H9 (cell line): ENCODE data around the gene ANKS1B. TPM values are rescaled to one million over a fixed set of nuclear protein-coding genes. Genes with fewer than 3 reads are reported as not detected.

Experiments
- DNase-seq: peaks from one replicate; pipeline ENCODE4 v3.0.0-alpha.2; 2017
- H2AFZ ChIP-seq: one replicate; pipeline ENCODE4 v1.6.1; 2013; ENCODE audit warnings: mild to moderate bottlenecking, low read length, control low read depth, moderate library complexity
- H2AK5ac ChIP-seq: 2 replicates; pipeline ENCODE4 v1.6.1; 2013; ENCODE audit warnings: low read length, control low read depth, mixed read lengths; ENCODE audit not compliant: insufficient read length
- H2BK120ac ChIP-seq: one replicate; pipeline ENCODE4 v1.6.1; 2013; ENCODE audit warnings: low read depth, mild to moderate bottlenecking, low read length, control low read depth, inconsistent platforms; ENCODE audit not compliant: poor library complexity, severe bottlenecking
- H2BK12ac ChIP-seq: 2 replicates; pipeline ENCODE4 v1.6.1; 2013; ENCODE audit warnings: low read length, control low read depth, mixed read lengths, low read depth; ENCODE audit not compliant: insufficient read length
- H2BK15ac ChIP-seq: 2 replicates; pipeline ENCODE4 v1.6.1; 2013; ENCODE audit warnings: low read depth, low read length, control low read depth
- H2BK20ac ChIP-seq: one replicate; pipeline ENCODE4 v1.6.1; 2013; ENCODE audit warnings: low read depth, mild to moderate bottlenecking, low read length, control low read depth, inconsistent platforms; ENCODE audit not compliant: poor library complexity, severe bottlenecking
- H2BK5ac ChIP-seq: 2 replicates; pipeline ENCODE4 v1.6.1; 2013; ENCODE audit warnings: low read length, control low read depth, mixed read lengths; ENCODE audit not compliant: insufficient read length
- H3K14ac ChIP-seq: 2 replicates; pipeline ENCODE4 v1.6.1; 2013; ENCODE audit warnings: low read length, control low read depth; ENCODE audit not compliant: insufficient read depth
- H3K18ac ChIP-seq: 2 replicates; pipeline ENCODE4 v1.6.1; 2013; ENCODE audit warnings: low read depth, mild to moderate bottlenecking, mixed read lengths, low read length, control low read depth; ENCODE audit not compliant: insufficient read length
- H3K23ac ChIP-seq: 2 replicates; pipeline ENCODE4 v1.6.1; 2013; ENCODE audit warnings: low read length, control low read depth, mixed read lengths, low read depth; ENCODE audit not compliant: insufficient read length
- H3K23me2 ChIP-seq: 2 replicates; pipeline ENCODE4 v1.6.1; 2013; ENCODE audit warnings: low read depth, mild to moderate bottlenecking, mixed read lengths, low read length, control low read depth; ENCODE audit not compliant: insufficient read length, poor library complexity, severe bottlenecking
- H3K27ac ChIP-seq: 2 replicates; pipeline ENCODE4 v1.5.1; 2013; ENCODE audit warnings: low read length, control low read depth, mixed read lengths, low read depth; ENCODE audit not compliant: insufficient read length
- H3K27me3 ChIP-seq: 2 replicates; pipeline ENCODE4 v1.6.1; 2013; ENCODE audit warnings: low read length, control low read depth, inconsistent platforms; ENCODE audit not compliant: insufficient read depth
- H3K4ac ChIP-seq: 2 replicates; pipeline ENCODE4 v1.6.1; 2013; ENCODE audit warnings: low read depth, mild to moderate bottlenecking, control low read depth, inconsistent platforms, low read length, moderate library complexity
- H3K4me1 ChIP-seq: 2 replicates; pipeline ENCODE4 v1.6.1; 2013; ENCODE audit warnings: low read length, control low read depth, inconsistent platforms; ENCODE audit not compliant: insufficient read depth
- H3K4me2 ChIP-seq: 2 replicates; pipeline ENCODE4 v1.6.1; 2013; ENCODE audit warnings: low read length, control low read depth, mixed read lengths; ENCODE audit not compliant: insufficient read length, insufficient read depth
- H3K56ac ChIP-seq: 2 replicates; pipeline ENCODE4 v1.6.1; 2013; ENCODE audit warnings: low read depth, mild to moderate bottlenecking, mixed read lengths, low read length, control low read depth; ENCODE audit not compliant: insufficient read length
- H3K79me1 ChIP-seq: 2 replicates; pipeline ENCODE4 v1.6.1; 2013; ENCODE audit warnings: low read depth, mild to moderate bottlenecking, moderate library complexity, low read length, control low read depth, inconsistent platforms; ENCODE audit not compliant: insufficient read depth, poor library complexity, severe bottlenecking
- H3K79me2 ChIP-seq: 2 replicates; pipeline ENCODE4 v1.6.1; 2013; ENCODE audit warnings: low read length, control low read depth, inconsistent platforms; ENCODE audit not compliant: insufficient read depth
- H3K9ac ChIP-seq: 2 replicates; pipeline ENCODE4 v1.6.1; 2013; ENCODE audit warnings: low read length, control low read depth, mixed read lengths; ENCODE audit not compliant: insufficient read length; ENCODE audit errors: extremely low read depth
- H3K9me3 ChIP-seq: one replicate; pipeline ENCODE4 v1.6.1; 2013; ENCODE audit warnings: low read depth, low read length, inconsistent platforms; ENCODE audit not compliant: control insufficient read depth
- H3T11ph ChIP-seq: one replicate; pipeline ENCODE4 v1.6.1; 2013; ENCODE audit warnings: mild to moderate bottlenecking, low read length, control low read depth, inconsistent platforms
- H4K20me1 ChIP-seq: one replicate; pipeline ENCODE4 v1.6.1; 2013; ENCODE audit not compliant: control insufficient read depth, insufficient read length, insufficient read depth
- H4K5ac ChIP-seq: 2 replicates; pipeline ENCODE4 v1.6.1; 2013; ENCODE audit warnings: low read depth, mild to moderate bottlenecking, mixed read lengths, low read length, control low read depth; ENCODE audit not compliant: insufficient read length
- H4K8ac ChIP-seq: replicated peaks from 2 replicates; pipeline ENCODE4 v1.6.1; 2013; ENCODE audit warnings: low read length, control low read depth, mixed read lengths, low read depth; ENCODE audit not compliant: insufficient read length
- H4K91ac ChIP-seq: 2 replicates; pipeline ENCODE4 v1.6.1; 2013; ENCODE audit warnings: low read depth, mild to moderate bottlenecking, moderate library complexity, mixed read lengths, low read length, control low read depth; ENCODE audit not compliant: insufficient read length
- H3K27ac Mint-ChIP-seq, 3 experiments: 2 replicates in 2 of 3; 3 replicates in 1 of 3; pipeline ENCODE4 v1.8.0; 2020 to 2021; ENCODE audit warnings: mixed read lengths in 3 of 3, mild to moderate bottlenecking in 1 of 3, moderate library complexity in 1 of 3
- H3K27me3 Mint-ChIP-seq: 2 replicates; pipeline ENCODE4 v1.8.0; 2021; ENCODE audit warnings: low read depth, mild to moderate bottlenecking, moderate library complexity, mixed read lengths
- H3K36me3 Mint-ChIP-seq, 3 experiments: 2 replicates in 2 of 3; 3 replicates in 1 of 3; pipeline ENCODE4 v1.8.0; 2020 to 2021; ENCODE audit warnings: low read depth in 3 of 3, mixed read lengths in 3 of 3; ENCODE audit not compliant: insufficient read depth in 1 of 3
- H3K4me1 Mint-ChIP-seq, 2 experiments: 2 replicates each; pipeline ENCODE4 v1.8.0; 2020; ENCODE audit warnings: mixed read lengths in 2 of 2
- H3K4me3 Mint-ChIP-seq, 2 experiments: 2 replicates in 1 of 2; 3 replicates in 1 of 2; pipeline ENCODE4 v1.8.0; 2020 to 2021; ENCODE audit warnings: mild to moderate bottlenecking in 2 of 2, mixed read lengths in 2 of 2, moderate library complexity in 1 of 2
- H3K9me3 Mint-ChIP-seq, 2 experiments: 2 replicates in 1 of 2; 3 replicates in 1 of 2; pipeline ENCODE4 v1.8.0; 2020; ENCODE audit warnings: mild to moderate bottlenecking in 2 of 2, mixed read lengths in 2 of 2, moderate library complexity in 1 of 2
- CTCF ChIP-seq: fragments of 200-600 bp; sonication (generic); conservative IDR thresholded peaks from 3 replicates; pipeline ENCODE4 v1.8.0; 2021; ENCODE audit warnings: antibody characterized with exemption, mild to moderate bottlenecking
- total RNA-seq: library from RNA; stranded (reverse); gene quantifications from 2 replicates; pipeline ENCODE4 v1.2.1, GENCODE V29; 2021

ANKS1B gene
- total RNA-seq, 1 experiment from 2014 or later: 4.1 TPM

- H3K79me1 ChIP-seq: no peaks in the 10 kb centered on the region
- no peaks in the 10 kb centered on the region for H3K27me3 ChIP-seq
- no peak overlapping the region for H2BK5ac ChIP-seq
- no peak overlapping the region for H3K27ac ChIP-seq
- no peak overlapping the region for H2BK120ac ChIP-seq
- Mint-ChIP-seq H3K27ac (no peak overlapping the region), H3K9me3 (no peaks in the 10 kb centered on the region), H3K36me3 (no peaks in the 10 kb centered on the region), H3K27me3 (no peaks in the 10 kb centered on the region), H3K4me1 (peaks cover 6 to 7% of the 10 kb centered on the region in 2 experiments), H3K4me3 (no peak overlapping the region)
- H3K79me2 ChIP-seq: no peaks in the 10 kb centered on the region
- H2AK5ac ChIP-seq: no peak overlapping the region
- no peak overlapping the region for H4K91ac ChIP-seq
- H4K8ac ChIP-seq: no peak overlapping the region
- H3K9me3 ChIP-seq: no peaks in the 10 kb centered on the region
- H4K20me1 ChIP-seq: no peaks in the 10 kb centered on the region
- no peak overlapping the region for H3K14ac ChIP-seq
- no peak overlapping the region for H3K4ac ChIP-seq
- no peak overlapping the region for H3K9ac ChIP-seq
- H3K23me2 ChIP-seq: no peaks in the 10 kb centered on the region
- H3K23ac ChIP-seq: no peak overlapping the region
- DNase-seq: no peak
- no peak overlapping the region for H2BK12ac ChIP-seq
- no peak overlapping the region for H3T11ph ChIP-seq
- H3K56ac ChIP-seq: no peak overlapping the region
- H4K5ac ChIP-seq: no peak overlapping the region
- no peak for TF ChIP-seq CTCF
- H3K4me2 ChIP-seq: no peak overlapping the region
- H3K4me1 ChIP-seq: 0 out of 2 replicates have a peak, but pooled peaks cover 2% of the 10 kb centered on the region
- no peak overlapping the region for H2BK20ac ChIP-seq
- H3K18ac ChIP-seq: no peak overlapping the region
- H2AFZ ChIP-seq: no peak overlapping the region
- no peak overlapping the region for H2BK15ac ChIP-seq
Measured at GRCh38 chr12:99393763-99394162, 591.0 kb downstream of the ANKS1B start.
